GM06990 (cell line): Measurements from ENCODE around the gene RASSF8.

Source experiments
- DNase-seq: peaks from one replicate; pipeline ENCODE4 v3.0.0-alpha.2; 2011; ENCODE audit not compliant: insufficient read length; ENCODE audit errors: extremely low read depth
- H3K27me3 ChIP-seq: replicated peaks from 2 replicates; pipeline ENCODE4 v1.6.0; 2011; ENCODE audit warnings: low read length; ENCODE audit not compliant: control insufficient read depth, insufficient read depth
- H3K36me3 ChIP-seq: 2 replicates; pipeline ENCODE4 v1.5.1; 2011; ENCODE audit warnings: low read length; ENCODE audit not compliant: control insufficient read depth, insufficient read depth
- H3K4me3 ChIP-seq: replicated peaks from 2 replicates; pipeline ENCODE4 v1.5.1; 2011; ENCODE audit warnings: low read depth, mild to moderate bottlenecking, control low read depth, low read length
- CTCF ChIP-seq: IDR thresholded peaks from 2 replicates; pipeline ENCODE4 v1.5.1; 2011; ENCODE audit warnings: low read length, control low read depth, mild to moderate bottlenecking, inconsistent platforms; ENCODE audit not compliant: insufficient read depth, poor library complexity, severe bottlenecking

Gene RASSF8

GRCh38 chr12:26044007-26044394, 85.5 kb downstream of the RASSF8 start:
- H3K4me3 ChIP-seq, result no peak overlapping the region
- no peaks in the 10 kb centered on the region; the same call in 1 of the 2 replicates for H3K27me3 ChIP-seq
- no peak for DNase-seq
- H3K36me3 ChIP-seq, result no peaks in the 10 kb centered on the region
- TF ChIP-seq CTCF, result no peak

- Histone ChIP-seq H3K27me3 (no peaks in the 10 kb centered on the region; the same call in 1 of the 2 replicates), H3K36me3 (no peaks in the 10 kb centered on the region), H3K4me3 (no peak overlapping the region)
- TF ChIP-seq CTCF, result no peak
- no peak for DNase-seq
Observed at GRCh38 chr12:26044592-26044991, 86.1 kb downstream of the RASSF8 start.

DNA sequence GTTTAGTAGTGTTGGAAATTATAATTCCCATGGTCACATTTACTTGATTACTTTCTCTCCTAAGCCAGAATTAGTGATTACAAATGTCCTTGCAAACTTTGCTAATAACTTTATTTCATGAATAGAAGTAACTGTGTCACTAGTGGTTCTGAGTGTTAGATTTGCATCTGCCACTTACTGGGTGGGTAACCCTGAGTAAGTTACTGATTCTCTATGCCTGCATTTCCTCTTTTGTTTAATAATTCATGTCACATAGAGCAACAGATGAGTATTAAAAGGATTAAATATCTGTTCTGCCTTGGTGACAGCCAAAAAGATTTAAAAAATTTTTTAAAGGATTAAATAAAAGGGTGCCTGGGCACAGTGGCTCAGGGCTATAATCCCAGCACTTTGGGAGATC, 87.7 kb downstream of the RASSF8 start:
- H3K36me3 ChIP-seq, result no peaks in the 10 kb centered on the region
- H3K27me3 ChIP-seq, result no peaks in the 10 kb centered on the region; the same call in 1 of the 2 replicates
- no peak overlapping the region for H3K4me3 ChIP-seq
- no peak for TF ChIP-seq CTCF
- no peak for DNase-seq

DNA sequence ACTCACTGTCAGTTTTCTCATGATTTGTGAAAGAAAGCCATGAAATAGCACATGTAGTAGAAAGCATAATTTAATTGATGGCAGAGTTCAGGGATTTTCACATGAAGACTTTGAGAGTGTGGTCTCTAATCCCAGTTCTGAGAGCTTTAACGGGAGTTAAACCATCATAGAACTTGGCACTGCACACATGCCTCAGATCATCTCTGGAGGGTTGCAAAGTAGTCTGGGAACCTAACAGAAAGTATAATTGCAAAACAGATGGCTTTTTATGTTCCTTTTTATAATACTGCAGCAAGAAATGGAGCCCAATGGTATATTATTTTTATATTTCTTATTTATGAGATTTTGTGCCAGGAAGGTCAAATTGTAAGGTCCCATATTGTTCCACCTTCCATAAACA, 88.4 kb downstream of the RASSF8 start:
- TF ChIP-seq CTCF, result no peak
- no peaks in the 10 kb centered on the region for H3K36me3 ChIP-seq
- no peak for DNase-seq

GRCh38 chr12:26047401-26048226, 89.1 kb downstream of the RASSF8 start:
- DNase-seq, result no peak
- no peaks in the 10 kb centered on the region for H3K36me3 ChIP-seq
- no peak for TF ChIP-seq CTCF
- no peak overlapping the region for H3K4me3 ChIP-seq
- no peaks in the 10 kb centered on the region; the same call in 1 of the 2 replicates for H3K27me3 ChIP-seq

More for the DNA sequence above, 88.4 kb downstream of the RASSF8 start:
- Histone ChIP-seq H3K27me3 (no peaks in the 10 kb centered on the region; the same call in 1 of the 2 replicates), H3K4me3 (no peak overlapping the region)
